Stimulated activated CD4-positive, alpha-beta T cell treated with anti-CD3 and anti-CD28 coated beads, Interleukin-2, amount 100 ng/mL, for 4 hours (primary cell): ENCODE results near the gene GSTM1.

ENCODE experiments used
- DNase-seq: peaks from one replicate; pipeline ENCODE4 v3.0.0-alpha.2; 2020; ENCODE audit warnings: low read depth

GSTM1 gene

DNA sequence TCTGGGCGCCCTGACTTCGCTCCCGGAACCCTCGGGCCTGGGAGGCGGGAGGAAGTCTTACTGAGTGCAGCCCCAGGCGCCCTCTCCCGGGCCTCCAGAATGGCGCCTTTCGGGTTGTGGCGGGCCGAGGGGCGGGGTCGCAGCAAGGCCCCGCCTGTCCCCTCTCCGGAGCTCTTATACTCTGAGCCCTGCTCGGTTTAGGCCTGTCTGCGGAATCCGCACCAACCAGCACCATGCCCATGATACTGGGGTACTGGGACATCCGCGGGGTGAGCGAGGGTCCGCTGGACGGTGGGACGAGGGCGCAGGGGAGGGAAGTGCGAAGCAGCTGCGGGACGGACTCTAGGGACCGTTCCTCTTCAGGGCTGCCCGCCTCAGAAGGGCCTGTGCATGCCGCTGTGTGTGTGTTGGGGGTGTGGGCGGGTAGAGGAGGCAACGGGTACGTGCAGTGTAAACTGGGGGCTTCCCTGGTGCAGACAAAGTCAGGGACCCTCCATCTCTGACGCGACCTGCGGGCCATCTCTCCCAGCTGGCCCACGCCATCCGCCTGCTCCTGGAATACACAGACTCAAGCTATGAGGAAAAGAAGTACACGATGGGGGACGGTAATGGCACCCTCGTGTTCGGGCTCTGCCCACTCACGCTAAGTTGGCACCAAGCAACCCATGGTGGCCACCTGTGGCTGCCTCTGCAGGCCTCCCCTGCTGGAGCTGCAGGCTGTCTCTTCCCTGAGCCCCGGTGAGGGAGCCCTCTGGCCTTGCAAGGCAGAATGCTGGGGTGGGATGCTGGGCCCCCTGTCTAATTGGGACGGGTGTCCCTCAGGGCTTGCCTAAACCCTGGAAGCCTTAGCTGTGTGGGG, at the start of gene GSTM1:
GSTM1 (plus strand) TSS at position 177 of the 859 bp plus-strand sequence; CDS start at position 234, 57 bp downstream.
- no peak for DNase-seq

GRCh38 chr1:109639063-109639840, 48.4 kb upstream of the GSTM1 start:
- no peak for DNase-seq

DNA sequence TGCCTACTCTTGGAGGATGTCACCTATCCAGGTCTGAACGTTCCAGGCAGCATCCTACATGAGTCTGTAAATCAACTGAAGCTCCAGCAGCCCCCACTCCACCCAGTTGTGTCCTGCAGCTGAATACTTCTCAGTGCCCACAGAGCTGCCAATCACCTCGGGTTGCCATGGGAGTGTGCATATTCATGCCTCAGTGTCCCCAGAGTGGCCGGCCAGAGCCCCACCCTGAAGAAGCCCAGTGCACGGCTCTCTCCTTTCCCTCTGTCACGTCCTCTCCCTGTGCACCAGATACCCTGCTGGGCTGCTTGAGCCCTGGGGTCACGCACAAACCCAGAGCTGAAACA, 47.8 kb upstream of the GSTM1 start:
- no peak for DNase-seq

GRCh38 chr1:109640285-109640865, 47.2 kb upstream of the GSTM1 start:
- peak; percentile 82 for DNase-seq

DNA sequence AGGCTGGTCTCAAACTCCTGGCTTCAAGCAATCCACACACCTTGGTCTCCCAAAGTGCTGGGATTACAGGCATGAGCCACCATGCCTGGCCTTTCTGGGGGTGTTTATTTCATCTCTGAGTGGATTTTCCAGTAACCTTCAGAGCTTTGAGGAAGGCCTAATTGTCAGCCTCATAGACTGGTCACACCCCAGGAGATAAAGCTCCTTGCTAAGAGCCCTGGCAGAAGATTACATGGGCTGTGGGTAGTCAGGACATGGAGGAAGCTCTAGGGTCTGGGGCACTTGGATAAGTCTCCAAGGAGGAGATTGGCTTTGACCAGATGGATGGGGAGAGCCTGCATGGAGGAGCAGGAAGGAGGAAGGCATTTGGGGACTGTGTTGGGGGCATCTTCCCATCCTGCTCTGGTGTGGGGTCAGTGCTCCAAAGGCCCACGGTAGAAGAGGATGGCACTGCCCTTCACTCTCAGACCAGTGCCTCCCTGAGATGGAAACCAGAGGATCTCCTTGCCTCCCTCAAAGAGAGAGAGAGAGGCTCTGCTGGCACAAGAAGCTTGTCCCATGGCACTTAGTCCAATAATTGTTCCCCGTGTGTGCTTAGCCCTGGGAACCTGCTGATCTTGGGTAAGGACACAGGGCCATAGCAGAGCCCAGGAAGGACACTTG, 46.4 kb upstream of the GSTM1 start:
- no peak for DNase-seq

DNA sequence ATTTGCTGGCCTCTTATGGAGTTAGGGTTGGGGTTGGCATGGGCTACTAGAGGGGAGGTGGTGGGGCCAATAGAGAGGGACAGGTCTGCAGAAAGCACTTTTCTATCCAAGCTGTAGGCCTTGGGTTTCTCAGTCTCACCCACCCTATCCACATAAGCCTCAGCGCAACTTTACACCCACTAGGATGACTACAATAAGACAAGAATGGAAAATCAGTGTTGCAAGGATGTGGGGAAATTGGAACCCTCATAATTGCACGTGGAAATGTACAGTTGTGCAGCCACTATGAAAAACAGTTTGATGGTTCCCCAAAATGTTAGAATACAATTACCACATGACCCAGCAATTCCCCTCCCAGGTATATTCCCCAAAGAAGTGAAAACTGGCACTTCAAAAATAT, 45.8 kb upstream of the GSTM1 start:
- DNase-seq = no peak

DNA sequence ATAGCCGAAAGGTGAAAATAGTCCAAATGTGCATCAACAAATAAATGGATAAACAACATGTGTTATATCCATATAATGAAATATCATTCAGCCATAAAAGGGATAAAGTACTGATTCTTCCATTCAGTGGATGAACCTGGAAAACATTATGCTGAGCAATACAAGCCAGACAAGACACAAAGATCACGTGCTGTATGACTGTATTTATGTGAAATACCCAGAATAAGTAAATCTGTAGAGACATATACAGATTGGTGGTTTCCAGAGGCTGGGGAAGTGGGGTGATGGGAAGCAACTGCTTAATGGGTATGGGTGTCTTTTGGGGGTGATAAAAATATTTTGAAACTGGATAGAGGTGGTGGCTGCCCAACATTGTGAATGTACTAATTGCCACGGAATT, 45.0 kb upstream of the GSTM1 start:
- DNase-seq = no peak

- DNase-seq = peak; percentile 75
These were observed 44.0 kb upstream of the GSTM1 start for GRCh38 chr1:109643385-109644230.

GRCh38 chr1:109644670-109645069, 42.9 kb upstream of the GSTM1 start:
- no peak for DNase-seq

DNA sequence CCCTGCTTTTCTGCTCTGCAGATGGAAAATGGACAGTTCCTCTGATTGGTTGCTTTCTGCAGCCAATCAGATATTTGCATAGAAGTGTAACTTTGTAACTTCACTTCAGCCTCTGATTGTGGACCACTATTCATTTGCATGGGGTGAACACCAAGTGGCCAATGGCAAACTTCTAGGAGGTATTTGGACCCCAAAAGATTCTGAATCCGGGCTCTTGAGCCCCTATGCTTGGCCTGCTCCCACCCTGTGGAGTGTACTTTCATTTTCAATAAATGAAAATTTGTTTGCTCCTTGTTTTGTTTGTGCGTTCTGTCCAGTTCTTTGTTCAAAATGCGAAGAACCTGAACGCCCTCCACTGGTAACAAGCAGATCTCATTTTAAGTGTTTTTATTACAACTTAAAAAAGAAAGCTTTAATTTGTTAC, 38.1 kb upstream of the GSTM1 start:
- DNase-seq = no peak

DNA sequence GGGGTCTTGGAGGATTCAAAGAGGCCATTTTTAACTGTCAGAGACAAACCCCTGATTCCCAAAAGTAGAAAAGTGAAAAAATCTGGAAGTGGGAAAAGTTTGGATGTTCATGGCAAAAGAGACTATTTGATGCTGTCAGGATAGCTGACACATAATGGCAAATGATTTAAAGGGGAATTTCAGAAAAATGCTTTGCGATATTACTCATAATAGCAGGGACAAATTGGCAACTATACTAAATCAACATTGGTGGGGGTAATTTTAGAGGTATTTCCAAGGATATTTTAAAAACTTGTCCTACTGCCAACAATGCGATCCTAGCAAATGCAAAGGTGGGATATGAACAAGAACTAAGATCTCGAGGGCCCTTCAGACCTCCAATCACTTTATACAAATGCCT, 37.0 kb upstream of the GSTM1 start:
- DNase-seq = no peak

GRCh38 chr1:109652402-109652801, 35.2 kb upstream of the GSTM1 start:
- DNase-seq = no peak

DNA sequence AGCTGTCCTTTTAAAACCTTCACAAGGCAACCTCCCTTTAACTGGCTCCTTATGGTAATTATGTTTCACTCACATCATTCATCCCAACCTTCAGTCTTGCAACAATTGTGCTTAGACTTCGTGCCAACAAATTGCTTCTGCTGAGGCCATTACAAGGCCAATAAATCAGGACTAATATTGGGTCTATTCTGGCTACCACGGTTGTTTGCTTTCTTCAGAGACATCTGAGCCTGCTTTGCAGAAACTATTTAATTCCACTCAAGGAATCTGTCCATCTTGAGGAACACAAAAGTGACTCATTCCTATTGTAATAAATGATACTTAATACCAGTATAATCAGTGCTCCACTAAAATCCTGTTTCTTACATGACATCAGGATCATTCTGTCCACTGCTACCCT, 34.3 kb upstream of the GSTM1 start:
- no peak for DNase-seq

DNA sequence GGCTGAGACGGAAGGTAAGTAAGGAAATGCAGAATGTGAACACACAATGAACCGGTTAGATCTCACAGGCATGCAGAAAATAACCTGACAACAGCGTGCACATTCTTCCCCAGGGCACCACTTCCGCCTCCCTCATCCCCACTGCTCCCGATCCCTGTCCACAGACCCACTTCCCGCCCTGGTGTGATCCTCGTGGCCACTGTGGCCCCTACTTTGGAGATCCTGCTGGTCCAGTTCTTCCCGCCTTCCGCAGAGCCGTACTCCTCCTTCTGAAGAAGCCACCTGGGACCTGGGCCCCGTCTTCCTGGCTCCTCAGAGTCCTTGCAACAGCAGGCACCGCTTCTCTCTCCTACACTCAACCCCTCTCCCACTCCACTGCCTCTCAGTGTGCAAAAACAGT, 33.1 kb upstream of the GSTM1 start:
- no peak for DNase-seq

GRCh38 chr1:109655615-109656519, 31.8 kb upstream of the GSTM1 start, which contains the start of gene GSTM4:
TSS of gene GSTM4 (plus strand) at chr1:109656099. CDS start at chr1:109656390, 291 bp downstream.
- peak; percentile 37 for DNase-seq

- no peak for DNase-seq
These were observed 30.2 kb upstream of the GSTM1 start for GRCh38 chr1:109657395-109657794.

- no peak for DNase-seq
These were observed 29.6 kb upstream of the GSTM1 start for GRCh38 chr1:109657970-109658369.

- no peak for DNase-seq
These were observed 29.0 kb upstream of the GSTM1 start for GRCh38 chr1:109658533-109659042.

DNA sequence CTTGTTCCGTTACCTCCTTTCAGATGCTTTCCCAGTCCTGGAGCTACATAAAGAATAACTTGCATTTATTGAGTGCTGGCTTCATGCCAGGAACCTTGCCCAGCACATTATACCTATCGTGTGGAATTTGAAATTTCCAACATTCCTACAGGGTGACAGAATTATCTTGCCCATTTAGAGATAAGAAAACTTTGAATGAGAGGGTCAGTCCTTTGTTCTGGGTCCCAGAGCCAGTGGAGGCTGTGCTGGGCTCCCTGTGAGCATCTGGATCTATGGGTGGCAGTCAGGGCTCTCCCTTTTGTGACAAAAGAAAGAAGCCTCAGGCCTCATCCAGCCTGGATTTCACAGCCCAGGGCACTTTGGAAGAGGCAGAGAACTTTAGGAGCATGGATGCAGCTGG, 28.5 kb upstream of the GSTM1 start:
- no peak for DNase-seq
